H9 (cell line): ENCODE measurements around the gene NOTCH1. TPM values are rescaled to one million over a fixed set of nuclear protein-coding genes. Genes with fewer than 3 reads are reported as not detected.

Experiments used
- DNase-seq: peaks from one replicate; pipeline ENCODE4 v3.0.0-alpha.2; 2017
- H2AFZ ChIP-seq: one replicate; pipeline ENCODE4 v1.6.1; 2013; ENCODE audit warnings: mild to moderate bottlenecking, low read length, control low read depth, moderate library complexity
- H2AK5ac ChIP-seq: 2 replicates; pipeline ENCODE4 v1.6.1; 2013; ENCODE audit warnings: low read length, control low read depth, mixed read lengths; ENCODE audit not compliant: insufficient read length
- H2BK120ac ChIP-seq: one replicate; pipeline ENCODE4 v1.6.1; 2013; ENCODE audit warnings: low read depth, mild to moderate bottlenecking, low read length, control low read depth, inconsistent platforms; ENCODE audit not compliant: poor library complexity, severe bottlenecking
- H2BK12ac ChIP-seq: 2 replicates; pipeline ENCODE4 v1.6.1; 2013; ENCODE audit warnings: low read length, control low read depth, mixed read lengths, low read depth; ENCODE audit not compliant: insufficient read length
- H2BK15ac ChIP-seq: 2 replicates; pipeline ENCODE4 v1.6.1; 2013; ENCODE audit warnings: low read depth, low read length, control low read depth
- H2BK20ac ChIP-seq: one replicate; pipeline ENCODE4 v1.6.1; 2013; ENCODE audit warnings: low read depth, mild to moderate bottlenecking, low read length, control low read depth, inconsistent platforms; ENCODE audit not compliant: poor library complexity, severe bottlenecking
- H2BK5ac ChIP-seq: 2 replicates; pipeline ENCODE4 v1.6.1; 2013; ENCODE audit warnings: low read length, control low read depth, mixed read lengths; ENCODE audit not compliant: insufficient read length
- H3K14ac ChIP-seq: 2 replicates; pipeline ENCODE4 v1.6.1; 2013; ENCODE audit warnings: low read length, control low read depth; ENCODE audit not compliant: insufficient read depth
- H3K18ac ChIP-seq: 2 replicates; pipeline ENCODE4 v1.6.1; 2013; ENCODE audit warnings: low read depth, mild to moderate bottlenecking, mixed read lengths, low read length, control low read depth; ENCODE audit not compliant: insufficient read length
- H3K23ac ChIP-seq: 2 replicates; pipeline ENCODE4 v1.6.1; 2013; ENCODE audit warnings: low read length, control low read depth, mixed read lengths, low read depth; ENCODE audit not compliant: insufficient read length
- H3K23me2 ChIP-seq: 2 replicates; pipeline ENCODE4 v1.6.1; 2013; ENCODE audit warnings: low read depth, mild to moderate bottlenecking, mixed read lengths, low read length, control low read depth; ENCODE audit not compliant: insufficient read length, poor library complexity, severe bottlenecking
- H3K27ac ChIP-seq: 2 replicates; pipeline ENCODE4 v1.5.1; 2013; ENCODE audit warnings: low read length, control low read depth, mixed read lengths, low read depth; ENCODE audit not compliant: insufficient read length
- H3K27me3 ChIP-seq: 2 replicates; pipeline ENCODE4 v1.6.1; 2013; ENCODE audit warnings: low read length, control low read depth, inconsistent platforms; ENCODE audit not compliant: insufficient read depth
- H3K4ac ChIP-seq: 2 replicates; pipeline ENCODE4 v1.6.1; 2013; ENCODE audit warnings: low read depth, mild to moderate bottlenecking, control low read depth, inconsistent platforms, low read length, moderate library complexity
- H3K4me1 ChIP-seq: 2 replicates; pipeline ENCODE4 v1.6.1; 2013; ENCODE audit warnings: low read length, control low read depth, inconsistent platforms; ENCODE audit not compliant: insufficient read depth
- H3K4me2 ChIP-seq: 2 replicates; pipeline ENCODE4 v1.6.1; 2013; ENCODE audit warnings: low read length, control low read depth, mixed read lengths; ENCODE audit not compliant: insufficient read length, insufficient read depth
- H3K56ac ChIP-seq: 2 replicates; pipeline ENCODE4 v1.6.1; 2013; ENCODE audit warnings: low read depth, mild to moderate bottlenecking, mixed read lengths, low read length, control low read depth; ENCODE audit not compliant: insufficient read length
- H3K79me1 ChIP-seq: 2 replicates; pipeline ENCODE4 v1.6.1; 2013; ENCODE audit warnings: low read depth, mild to moderate bottlenecking, moderate library complexity, low read length, control low read depth, inconsistent platforms; ENCODE audit not compliant: insufficient read depth, poor library complexity, severe bottlenecking
- H3K79me2 ChIP-seq: 2 replicates; pipeline ENCODE4 v1.6.1; 2013; ENCODE audit warnings: low read length, control low read depth, inconsistent platforms; ENCODE audit not compliant: insufficient read depth
- H3K9ac ChIP-seq: 2 replicates; pipeline ENCODE4 v1.6.1; 2013; ENCODE audit warnings: low read length, control low read depth, mixed read lengths; ENCODE audit not compliant: insufficient read length; ENCODE audit errors: extremely low read depth
- H3K9me3 ChIP-seq: one replicate; pipeline ENCODE4 v1.6.1; 2013; ENCODE audit warnings: low read depth, low read length, inconsistent platforms; ENCODE audit not compliant: control insufficient read depth
- H3T11ph ChIP-seq: one replicate; pipeline ENCODE4 v1.6.1; 2013; ENCODE audit warnings: mild to moderate bottlenecking, low read length, control low read depth, inconsistent platforms
- H4K20me1 ChIP-seq: one replicate; pipeline ENCODE4 v1.6.1; 2013; ENCODE audit not compliant: control insufficient read depth, insufficient read length, insufficient read depth
- H4K5ac ChIP-seq: 2 replicates; pipeline ENCODE4 v1.6.1; 2013; ENCODE audit warnings: low read depth, mild to moderate bottlenecking, mixed read lengths, low read length, control low read depth; ENCODE audit not compliant: insufficient read length
- H4K8ac ChIP-seq: replicated peaks from 2 replicates; pipeline ENCODE4 v1.6.1; 2013; ENCODE audit warnings: low read length, control low read depth, mixed read lengths, low read depth; ENCODE audit not compliant: insufficient read length
- H4K91ac ChIP-seq: 2 replicates; pipeline ENCODE4 v1.6.1; 2013; ENCODE audit warnings: low read depth, mild to moderate bottlenecking, moderate library complexity, mixed read lengths, low read length, control low read depth; ENCODE audit not compliant: insufficient read length
- H3K27ac Mint-ChIP-seq, 3 experiments: 2 replicates in 2 of 3; 3 replicates in 1 of 3; pipeline ENCODE4 v1.8.0; 2020 to 2021; ENCODE audit warnings: mixed read lengths in 3 of 3, mild to moderate bottlenecking in 1 of 3, moderate library complexity in 1 of 3
- H3K27me3 Mint-ChIP-seq: 2 replicates; pipeline ENCODE4 v1.8.0; 2021; ENCODE audit warnings: low read depth, mild to moderate bottlenecking, moderate library complexity, mixed read lengths
- H3K36me3 Mint-ChIP-seq, 3 experiments: 2 replicates in 2 of 3; 3 replicates in 1 of 3; pipeline ENCODE4 v1.8.0; 2020 to 2021; ENCODE audit warnings: low read depth in 3 of 3, mixed read lengths in 3 of 3; ENCODE audit not compliant: insufficient read depth in 1 of 3
- H3K4me1 Mint-ChIP-seq, 2 experiments: 2 replicates each; pipeline ENCODE4 v1.8.0; 2020; ENCODE audit warnings: mixed read lengths in 2 of 2
- H3K4me3 Mint-ChIP-seq, 2 experiments: 2 replicates in 1 of 2; 3 replicates in 1 of 2; pipeline ENCODE4 v1.8.0; 2020 to 2021; ENCODE audit warnings: mild to moderate bottlenecking in 2 of 2, mixed read lengths in 2 of 2, moderate library complexity in 1 of 2
- H3K9me3 Mint-ChIP-seq, 2 experiments: 2 replicates in 1 of 2; 3 replicates in 1 of 2; pipeline ENCODE4 v1.8.0; 2020; ENCODE audit warnings: mild to moderate bottlenecking in 2 of 2, mixed read lengths in 2 of 2, moderate library complexity in 1 of 2
- CTCF ChIP-seq: fragments of 200-600 bp; sonication (generic); conservative IDR thresholded peaks from 3 replicates; pipeline ENCODE4 v1.8.0; 2021; ENCODE audit warnings: antibody characterized with exemption, mild to moderate bottlenecking
- whole genome bisulfite sequencing: extraction: QIAGEN DNeasy Blood & Tissue Kit; methylation state at CpG from one replicate; pipeline ENCODE4 v1.1.7; 2013; ENCODE audit warnings: missing lambda C conversion rate, low lambda C conversion rate, mixed read lengths; ENCODE audit not compliant: insufficient read length; ENCODE audit errors: extremely low coverage; 5-methylcytosine and 5-hydroxymethylcytosine counted together
- total RNA-seq: library from RNA; stranded (reverse); gene quantifications from 2 replicates; pipeline ENCODE4 v1.2.1, GENCODE V29; 2021

NOTCH1 gene
- total RNA-seq, 1 experiment from 2014 or later = 71.6 TPM

- H3K4me2 ChIP-seq = peak overlapping the region; percentile 22
- no peak overlapping the region for H2AFZ ChIP-seq
- no peaks in the 10 kb centered on the region for H3K79me1 ChIP-seq
- no peaks in the 10 kb centered on the region for H3K27me3 ChIP-seq
- no CpG with 5 or more reads among the region's 33 CpGs for WGBS
- H3K18ac ChIP-seq = peak overlapping the region; percentile 12
- no peak overlapping the region for H2BK5ac ChIP-seq
- H3K36me3 Mint-ChIP-seq = no peaks in the 10 kb centered on the region
- H3K4me3 Mint-ChIP-seq = peak overlapping the region; percentile 44 to 68; a peak in 3 of 5 replicates
- H3K4me1 ChIP-seq = peaks cover 4% of the 10 kb centered on the region; the same call in 1 of the 2 replicates
- peaks cover 3% of the 10 kb centered on the region for H3K23me2 ChIP-seq
- peaks cover 3% of the 10 kb centered on the region for H3K27me3 Mint-ChIP-seq
- H3K4me1 Mint-ChIP-seq = peaks cover 31 to 42% of the 10 kb centered on the region in 2 experiments
- no peak for TF ChIP-seq CTCF
- no peak overlapping the region for H3T11ph ChIP-seq
- peak overlapping the region; percentile 20 for H3K9ac ChIP-seq
- H2AK5ac ChIP-seq = no peak overlapping the region
- no peak overlapping the region for H2BK120ac ChIP-seq
- no peak overlapping the region for H4K5ac ChIP-seq
- H3K9me3 ChIP-seq = no peaks in the 10 kb centered on the region
- H3K27ac Mint-ChIP-seq = peak overlapping the region in 1 of 3 experiments; percentile 90; a peak in 2 of 7 replicates
- H3K56ac ChIP-seq = no peak overlapping the region
- no peak overlapping the region for H3K23ac ChIP-seq
- no peaks in the 10 kb centered on the region for H4K20me1 ChIP-seq
- no peak overlapping the region for H3K4ac ChIP-seq
- no peak overlapping the region for H4K91ac ChIP-seq
- H3K14ac ChIP-seq = peak overlapping the region; percentile 27
- no peaks in the 10 kb centered on the region for H3K79me2 ChIP-seq
- no peak overlapping the region for H2BK20ac ChIP-seq
- peaks cover 4 to 6% of the 10 kb centered on the region in 2 experiments; a peak in 4 of 5 replicates for H3K9me3 Mint-ChIP-seq
- no peak overlapping the region for H2BK12ac ChIP-seq
- H3K27ac ChIP-seq = no peak overlapping the region
- no peak overlapping the region for H4K8ac ChIP-seq
- peak; percentile 87 for DNase-seq
- no peak overlapping the region for H2BK15ac ChIP-seq
Observed at GRCh38 chr9:136587145-136587943, 41.5 kb upstream of the NOTCH1 start.
